ENCODE measurements around the gene KCNG1. TPM values are rescaled to one million over a fixed set of nuclear protein-coding genes. Genes with fewer than 3 reads are reported as not detected.

Gene KCNG1
- total RNA-seq, 4 donors from 2014 or later: 0.39 to 7.0 (median 0.91) TPM

DNA sequence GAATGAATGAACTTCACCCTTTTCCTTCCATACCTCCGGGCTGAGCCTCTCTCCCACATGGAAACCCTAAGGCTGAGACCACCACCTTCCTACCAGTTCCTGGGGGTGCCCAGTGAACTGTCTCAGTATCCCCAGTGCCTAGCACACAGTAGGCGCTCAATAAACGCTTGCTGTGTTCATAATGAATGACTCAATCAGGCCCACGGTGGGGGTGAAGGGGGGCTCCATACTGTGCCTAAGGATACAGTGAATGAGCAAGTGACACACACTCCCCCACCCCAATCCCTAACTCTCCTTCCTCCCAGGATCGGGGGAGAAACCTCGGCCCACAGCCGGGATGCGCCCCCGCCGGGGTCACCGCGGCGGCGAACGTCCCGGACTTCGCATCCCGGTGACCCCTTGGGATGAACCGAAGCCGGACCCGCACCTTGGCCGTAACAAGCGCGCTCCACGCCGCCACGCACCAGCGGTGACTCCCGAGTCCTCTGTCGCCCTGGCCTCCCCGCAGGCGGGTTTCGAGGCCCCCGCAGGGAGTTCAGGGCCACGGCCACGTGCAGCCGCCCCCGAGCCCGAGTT lies 592 bp downstream of the KCNG1 start:
- H3K27ac ChIP-seq: peak overlapping the region in 1 of 4 donors; percentile 6

DNA sequence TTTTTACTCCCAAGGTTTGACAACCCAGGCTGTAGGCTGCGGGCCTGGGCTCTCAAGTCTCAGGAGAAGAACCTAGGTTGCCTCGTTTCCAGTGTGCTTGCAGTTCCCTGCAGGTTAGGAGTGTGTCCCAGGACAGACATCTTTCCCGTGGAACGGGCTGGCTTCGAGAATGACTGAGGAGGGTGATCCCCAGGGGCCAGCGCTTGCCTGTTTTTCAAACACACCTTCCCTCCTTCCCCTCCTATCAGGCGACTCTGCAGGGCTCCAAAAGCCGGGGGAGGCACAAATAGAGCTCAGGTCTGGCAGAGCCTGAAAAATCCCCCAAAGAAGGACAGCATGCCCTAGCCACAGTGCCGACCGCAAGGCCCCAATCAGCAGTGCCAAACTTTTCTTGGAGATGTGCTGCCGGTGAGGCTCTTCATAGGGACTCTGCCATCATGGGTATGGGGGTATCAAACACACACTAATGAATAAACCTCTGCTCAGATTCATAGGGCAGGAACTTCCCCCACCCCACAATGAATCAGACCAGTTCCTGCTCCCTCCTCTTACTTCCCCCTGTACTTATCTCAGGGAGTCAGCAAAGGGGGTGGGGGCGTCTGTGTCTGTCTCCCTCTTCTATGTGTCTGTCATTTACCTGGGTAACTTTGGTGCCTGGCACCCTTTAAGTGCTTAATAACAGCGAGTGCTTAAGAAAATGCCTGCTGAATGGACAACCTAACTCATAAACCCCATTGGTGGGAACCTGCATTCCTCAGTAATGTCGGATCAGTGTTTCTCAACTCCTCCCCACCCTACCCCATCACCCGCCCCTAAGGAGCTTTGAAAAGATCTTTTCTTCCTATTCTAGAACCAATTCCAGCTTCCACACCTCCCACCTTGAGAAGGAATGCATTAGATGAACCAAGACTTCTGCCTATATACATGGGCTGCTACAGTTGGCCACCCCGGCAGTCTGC lies 1.6 kb downstream of the KCNG1 start:
- Histone ChIP-seq H3K27ac (no peak overlapping the region), H3K4me1 (peaks cover 0 to 16% (median 8%) of the 10 kb centered on the region in 4 donors), H3K27me3 (peaks cover 0 to 48% of the 10 kb centered on the region in 2 donors), H3K9me3 (no peaks in the 10 kb centered on the region), H3K4me3 (no peak overlapping the region), H3K36me3 (no peaks in the 10 kb centered on the region)
- no peak for TF ChIP-seq POLR2A (IDR thresholded peaks at IDR 0.05)
- 50 to 51% methylated on average over 16 of the region's 16 CpGs for WGBS, 2 donors
- no peak for DNase-seq (ENCODE audit: low spot score in 2 of 2)

More for the DNA sequence above, 592 bp downstream of the KCNG1 start:
- TF ChIP-seq, protein P1, sequence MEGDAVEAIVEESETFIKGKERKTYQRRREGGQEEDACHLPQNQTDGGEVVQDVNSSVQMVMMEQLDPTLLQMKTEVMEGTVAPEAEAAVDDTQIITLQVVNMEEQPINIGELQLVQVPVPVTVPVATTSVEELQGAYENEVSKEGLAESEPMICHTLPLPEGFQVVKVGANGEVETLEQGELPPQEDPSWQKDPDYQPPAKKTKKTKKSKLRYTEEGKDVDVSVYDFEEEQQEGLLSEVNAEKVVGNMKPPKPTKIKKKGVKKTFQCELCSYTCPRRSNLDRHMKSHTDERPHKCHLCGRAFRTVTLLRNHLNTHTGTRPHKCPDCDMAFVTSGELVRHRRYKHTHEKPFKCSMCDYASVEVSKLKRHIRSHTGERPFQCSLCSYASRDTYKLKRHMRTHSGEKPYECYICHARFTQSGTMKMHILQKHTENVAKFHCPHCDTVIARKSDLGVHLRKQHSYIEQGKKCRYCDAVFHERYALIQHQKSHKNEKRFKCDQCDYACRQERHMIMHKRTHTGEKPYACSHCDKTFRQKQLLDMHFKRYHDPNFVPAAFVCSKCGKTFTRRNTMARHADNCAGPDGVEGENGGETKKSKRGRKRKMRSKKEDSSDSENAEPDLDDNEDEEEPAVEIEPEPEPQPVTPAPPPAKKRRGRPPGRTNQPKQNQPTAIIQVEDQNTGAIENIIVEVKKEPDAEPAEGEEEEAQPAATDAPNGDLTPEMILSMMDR (IDR thresholded peaks at IDR 0.05): no peak
- TF ChIP-seq EP300 (IDR thresholded peaks at IDR 0.05) (no peak), POLR2A (IDR thresholded peaks at IDR 0.05) (no peak)
- H3K4me1 ChIP-seq: peaks cover 0 to 16% (median 8%) of the 10 kb centered on the region in 4 donors
- H3K4me3 ChIP-seq: peak overlapping the region; percentile 21 to 56 (median 40)
- DNase-seq (ENCODE audit: low spot score in 2 of 2): no peak
- H3K27me3 ChIP-seq: peaks cover 0 to 51% of the 10 kb centered on the region in 2 donors
- H3K9me3 ChIP-seq: no peaks in the 10 kb centered on the region
- WGBS, 2 donors: 7 to 12% methylated on average over 14 to 24 of the region's 39 CpGs
- H3K36me3 ChIP-seq: no peaks in the 10 kb centered on the region

DNA sequence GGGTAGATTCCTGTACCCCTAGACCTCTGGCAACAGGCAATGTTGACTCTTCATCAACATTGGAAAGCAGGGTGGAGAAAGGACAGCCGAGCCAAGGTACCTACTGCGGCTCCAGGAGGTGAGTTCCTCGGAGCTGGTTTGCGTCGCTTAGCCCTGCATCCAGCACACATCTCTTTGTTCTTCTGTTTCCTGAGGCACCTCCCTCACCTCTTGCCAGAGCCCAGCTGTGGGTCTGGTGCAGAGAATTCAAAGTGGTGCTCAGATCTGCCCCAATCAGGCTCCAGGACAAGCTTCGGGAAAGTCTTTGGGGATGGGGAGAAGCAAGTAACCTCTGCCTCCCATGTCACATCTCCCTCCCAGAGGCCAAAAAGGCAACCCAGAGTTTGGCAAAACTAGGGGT lies 2.2 kb downstream of the KCNG1 start:
- TF ChIP-seq POLR2A (IDR thresholded peaks at IDR 0.05) (no peak), EP300 (IDR thresholded peaks at IDR 0.05) (no peak)
- TF ChIP-seq, protein P1 (IDR thresholded peaks at IDR 0.05): no peak
- DNase-seq (ENCODE audit: low spot score in 2 of 2): no peak

DNA sequence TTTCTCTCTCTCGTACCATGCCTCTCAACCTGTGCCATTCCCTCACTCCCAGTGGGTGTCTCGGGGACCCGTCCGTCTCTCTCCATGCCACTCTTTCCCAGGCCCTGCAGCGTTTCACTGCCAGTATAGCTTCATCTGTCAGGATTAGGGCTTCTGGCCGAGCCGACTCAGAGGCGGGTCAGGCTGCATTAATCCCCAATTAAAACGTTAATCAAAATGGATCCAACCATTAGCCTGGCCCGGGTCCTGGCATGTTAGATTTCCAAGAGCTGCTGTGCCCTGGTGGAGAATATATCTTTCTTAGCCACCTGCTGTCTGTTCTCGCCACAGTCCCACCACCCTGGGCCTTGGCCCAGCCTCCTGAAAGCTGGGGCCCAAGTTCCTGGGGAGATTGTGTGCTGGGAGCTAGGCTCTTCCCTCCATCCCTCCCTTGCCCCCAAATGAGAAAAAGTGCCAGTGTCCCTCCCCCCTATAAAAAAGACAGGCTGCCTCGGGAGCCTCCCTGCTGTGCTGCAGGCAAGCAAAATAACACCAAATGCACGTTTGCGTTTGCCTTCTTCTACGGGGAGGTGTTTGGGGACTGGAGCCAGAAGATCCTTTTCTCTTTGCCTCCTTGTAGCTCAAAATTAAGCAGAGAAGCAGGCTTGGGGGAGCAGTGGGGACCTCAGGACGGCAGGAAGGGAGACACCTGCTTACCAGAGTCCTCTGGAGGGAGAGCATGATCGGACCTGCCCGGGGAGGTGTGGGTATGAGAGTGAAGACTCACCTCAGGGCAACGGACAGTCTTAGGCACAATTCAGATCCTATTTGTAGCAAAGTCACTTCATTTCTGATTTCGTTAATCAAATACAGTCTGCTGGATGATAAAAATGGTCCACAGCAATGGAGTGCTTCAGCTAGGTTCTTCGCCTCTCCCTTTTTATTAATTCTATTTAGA lies 3.0 kb downstream of the KCNG1 start:
- no peak overlapping the region for H3K27ac ChIP-seq
- H3K4me3 ChIP-seq: no peak overlapping the region
- H3K9me3 ChIP-seq: no peaks in the 10 kb centered on the region
- no peak for DNase-seq (ENCODE audit: low spot score in 2 of 2)
- H3K4me1 ChIP-seq: peaks cover 0 to 19% (median 8%) of the 10 kb centered on the region in 4 donors
- WGBS, 2 donors: 71 to 75% methylated on average over 21 of the region's 21 CpGs
- TF ChIP-seq EP300 (IDR thresholded peaks at IDR 0.05) (no peak), POLR2A (IDR thresholded peaks at IDR 0.05) (no peak)
- TF ChIP-seq, protein P1 (IDR thresholded peaks at IDR 0.05): no peak
- H3K27me3 ChIP-seq: peaks cover 0 to 42% of the 10 kb centered on the region in 2 donors
- H3K36me3 ChIP-seq: no peaks in the 10 kb centered on the region

More for the DNA sequence above, 2.2 kb downstream of the KCNG1 start:
- H3K27ac ChIP-seq: no peak overlapping the region
- no peak overlapping the region for H3K4me3 ChIP-seq
- WGBS, 2 donors: 66 to 74% methylated on average over 6 of the region's 6 CpGs
- no peaks in the 10 kb centered on the region for H3K36me3 ChIP-seq
- peaks cover 0 to 16% (median 8%) of the 10 kb centered on the region in 4 donors for H3K4me1 ChIP-seq
- peaks cover 0 to 42% of the 10 kb centered on the region in 2 donors for H3K27me3 ChIP-seq
- no peaks in the 10 kb centered on the region for H3K9me3 ChIP-seq

DNA sequence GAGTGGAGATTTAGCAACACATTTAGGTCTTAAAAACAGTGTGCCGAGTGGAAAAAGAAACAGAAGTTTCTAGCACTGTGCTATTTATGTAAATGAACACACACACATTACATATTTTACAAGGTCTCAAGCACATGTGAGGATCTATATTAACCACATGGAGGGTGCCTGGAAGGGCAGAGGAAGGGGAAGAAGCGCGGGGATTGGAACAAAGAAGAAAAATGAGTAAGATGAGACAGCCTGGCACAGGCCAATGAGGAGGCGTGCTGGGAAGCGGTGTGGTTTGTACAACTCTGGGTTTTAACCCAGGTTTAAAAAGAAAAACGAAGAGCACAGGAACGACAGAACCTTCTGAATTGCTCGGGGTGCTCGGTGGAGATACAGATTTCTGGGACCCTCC lies 5.7 kb downstream of the KCNG1 start:
- peaks cover 0 to 27% of the 10 kb centered on the region in 2 donors for H3K27me3 ChIP-seq
- DNase-seq (ENCODE audit: low spot score in 2 of 2): no peak
- no peaks in the 10 kb centered on the region for H3K36me3 ChIP-seq
- WGBS, 2 donors: 64 to 72% methylated on average over 9 of the region's 9 CpGs
- TF ChIP-seq POLR2A (IDR thresholded peaks at IDR 0.05) (no peak), EP300 (IDR thresholded peaks at IDR 0.05) (no peak)
- TF ChIP-seq, protein P1 (IDR thresholded peaks at IDR 0.05): no peak
- peaks cover 0 to 4% (median under 1%) of the 10 kb centered on the region in 4 donors for H3K4me1 ChIP-seq
- H3K9me3 ChIP-seq: no peaks in the 10 kb centered on the region
- H3K4me3 ChIP-seq: no peak overlapping the region
- no peak overlapping the region for H3K27ac ChIP-seq

Data from tibial nerve (tissue), 4 donors.